Natural killer cell treated with Interleukin-12 subunit alpha and Interleukin-12 subunit beta and Interleukin-15 and Interleukin-18, amount 100 ng/mL, for 72 hours (primary cell): Measurements from ENCODE around the gene PTGR1. TPM values are rescaled to one million over a fixed set of nuclear protein-coding genes. Genes with fewer than 3 reads are reported as not detected.
"Not testable (repeated sequence)": the region's sequence is repeated elsewhere in the genome, so short reads cannot be mapped to it uniquely, and the experiment has no call there.

Source experiments
- ATAC-seq, 2 donors: fragments of 150-1000 bp; cut with Tn5 transposase in 1 of 2; sonication (Bioruptor Pico), chemical (Tn5 transposase) in 1 of 2; 2 replicates each; pipeline ENCODE4 v1.10.0; 2021
- DNase-seq: peaks from one replicate; pipeline ENCODE4 v3.0.0; 2022; ENCODE audit warnings: low spot score
- H3K27ac Mint-ChIP-seq, 2 donors: 1 replicate in 1 of 2; 2 replicates in 1 of 2; pipeline ENCODE4 v1.8.0; 2022; ENCODE audit warnings: mixed read lengths in 2 of 2, mild to moderate bottlenecking in 1 of 2, moderate library complexity in 1 of 2
- H3K27me3 Mint-ChIP-seq, 2 donors: 1 replicate in 1 of 2; 2 replicates in 1 of 2; pipeline ENCODE4 v1.8.0; 2022; ENCODE audit warnings: mixed read lengths in 2 of 2
- H3K36me3 Mint-ChIP-seq: one replicate; pipeline ENCODE4 v1.8.0; 2022; ENCODE audit warnings: mixed read lengths
- H3K4me1 Mint-ChIP-seq, 2 donors: 1 replicate in 1 of 2; 2 replicates in 1 of 2; pipeline ENCODE4 v1.8.0; 2022; ENCODE audit warnings: low read depth in 2 of 2, mixed read lengths in 2 of 2, mild to moderate bottlenecking in 1 of 2
- H3K4me3 Mint-ChIP-seq: one replicate; pipeline ENCODE4 v1.8.0; 2022; ENCODE audit warnings: mixed read lengths
- H3K9me3 Mint-ChIP-seq: 2 replicates; pipeline ENCODE4 v1.8.0; 2022; ENCODE audit warnings: mixed read lengths
- total RNA-seq, 2 donors: library from RNA; stranded (reverse); gene quantifications; one replicate each; pipeline ENCODE4 v1.2.3, GENCODE V29; 2022

The PTGR1 gene
- total RNA-seq, 2 donors from 2014 or later = not detected

GRCh38 chr9:111630182-111630963 is 30.9 kb upstream of the PTGR1 start:
- H3K27me3 Mint-ChIP-seq = peaks cover 0 to 2% of the 10 kb centered on the region in 2 donors
- H3K36me3 Mint-ChIP-seq = no peaks in the 10 kb centered on the region
- peak in 1 of 2 donors; percentile 37 for ATAC-seq
- H3K4me1 Mint-ChIP-seq = peaks cover 34 to 37% of the 10 kb centered on the region in 2 donors
- peak overlapping the region; percentile 89 for H3K4me3 Mint-ChIP-seq
- H3K9me3 Mint-ChIP-seq = no peaks in the 10 kb centered on the region
- H3K27ac Mint-ChIP-seq = peak overlapping the region; percentile 72 to 92
- DNase-seq = no peak

- ATAC-seq (no peak), DNase-seq (no peak)
- Mint-ChIP-seq H3K9me3 (no peaks in the 10 kb centered on the region), H3K36me3 (no peaks in the 10 kb centered on the region), H3K27me3 (peaks cover 0 to 2% of the 10 kb centered on the region in 2 donors), H3K4me1 (peaks cover 16 to 20% of the 10 kb centered on the region in 2 donors), H3K27ac (no peak overlapping the region), H3K4me3 (no peak overlapping the region)
Measured at GRCh38 chr9:111628411-111628810, 29.0 kb upstream of the PTGR1 start.

- ATAC-seq (no peak), DNase-seq (no peak)
- Mint-ChIP-seq H3K27me3 (peaks cover 5 to 6% of the 10 kb centered on the region in 2 donors), H3K27ac (no peak overlapping the region), H3K9me3 (no peaks in the 10 kb centered on the region), H3K36me3 (no peaks in the 10 kb centered on the region), H3K4me3 (no peak overlapping the region), H3K4me1 (peaks cover 6 to 14% of the 10 kb centered on the region in 2 donors)
Measured at GRCh38 chr9:111627260-111627963, 28.0 kb upstream of the PTGR1 start.

GRCh38 chr9:111622626-111623025 is 23.2 kb upstream of the PTGR1 start:
- DNase-seq = no peak
- Mint-ChIP-seq H3K27me3 (peaks cover 12 to 15% of the 10 kb centered on the region in 2 donors), H3K27ac (no peak overlapping the region), H3K36me3 (no peaks in the 10 kb centered on the region), H3K4me1 (no peaks in the 10 kb centered on the region), H3K9me3 (no peaks in the 10 kb centered on the region), H3K4me3 (no peak overlapping the region)
- no peak for ATAC-seq

- ATAC-seq (no peak), DNase-seq (no peak)
- no peaks in the 10 kb centered on the region for H3K36me3 Mint-ChIP-seq
- H3K4me3 Mint-ChIP-seq = no peak overlapping the region
- no peaks in the 10 kb centered on the region for H3K4me1 Mint-ChIP-seq
- no peak overlapping the region for H3K27ac Mint-ChIP-seq
- no peaks in the 10 kb centered on the region for H3K9me3 Mint-ChIP-seq
- peaks cover 12 to 15% of the 10 kb centered on the region in 2 donors for H3K27me3 Mint-ChIP-seq
Measured at GRCh38 chr9:111621895-111622480, 22.5 kb upstream of the PTGR1 start.

- not testable (repeated sequence) for H3K4me1 Mint-ChIP-seq, H3K36me3 Mint-ChIP-seq, H3K27ac Mint-ChIP-seq, H3K9me3 Mint-ChIP-seq, ATAC-seq, H3K4me3 Mint-ChIP-seq, DNase-seq
- H3K27me3 Mint-ChIP-seq = peaks cover 25 to 31% of the 10 kb centered on the region in 2 donors
Measured at GRCh38 chr9:111617349-111617748, 17.9 kb upstream of the PTGR1 start.

GRCh38 chr9:111615928-111616327 is 16.5 kb upstream of the PTGR1 start:
- H3K4me1 Mint-ChIP-seq = no peaks in the 10 kb centered on the region

GRCh38 chr9:111613436-111614040 is 14.1 kb upstream of the PTGR1 start:
- H3K36me3 Mint-ChIP-seq = no peaks in the 10 kb centered on the region
- no peak overlapping the region for H3K27ac Mint-ChIP-seq
- no peaks in the 10 kb centered on the region for H3K4me1 Mint-ChIP-seq
- no peak overlapping the region for H3K4me3 Mint-ChIP-seq
- ATAC-seq (no peak), DNase-seq (no peak)
- peaks cover 39 to 52% of the 10 kb centered on the region in 2 donors for H3K27me3 Mint-ChIP-seq
- no peaks in the 10 kb centered on the region for H3K9me3 Mint-ChIP-seq

More at GRCh38 chr9:111615928-111616327, 16.5 kb upstream of the PTGR1 start:
- Mint-ChIP-seq H3K27me3 (peaks cover 30 to 32% of the 10 kb centered on the region in 2 donors), H3K36me3 (no peaks in the 10 kb centered on the region), H3K27ac (no peak overlapping the region), H3K9me3 (no peaks in the 10 kb centered on the region), H3K4me3 (no peak overlapping the region)
- DNase-seq (no peak), ATAC-seq (no peak)

- H3K27me3 Mint-ChIP-seq = peaks cover 39 to 47% of the 10 kb centered on the region in 2 donors
- H3K27ac Mint-ChIP-seq = no peak overlapping the region
- DNase-seq = no peak
- no peaks in the 10 kb centered on the region for H3K4me1 Mint-ChIP-seq
- no peak overlapping the region for H3K4me3 Mint-ChIP-seq
- ATAC-seq = no peak
- no peaks in the 10 kb centered on the region for H3K9me3 Mint-ChIP-seq
- no peaks in the 10 kb centered on the region for H3K36me3 Mint-ChIP-seq
Measured at GRCh38 chr9:111610845-111611244, 11.4 kb upstream of the PTGR1 start.

GRCh38 chr9:111610149-111610548 is 10.7 kb upstream of the PTGR1 start:
- ATAC-seq (no peak), DNase-seq (no peak)
- H3K27ac Mint-ChIP-seq = no peak overlapping the region
- H3K9me3 Mint-ChIP-seq = no peaks in the 10 kb centered on the region
- H3K4me1 Mint-ChIP-seq = no peaks in the 10 kb centered on the region
- no peak overlapping the region for H3K4me3 Mint-ChIP-seq
- no peaks in the 10 kb centered on the region for H3K36me3 Mint-ChIP-seq
- H3K27me3 Mint-ChIP-seq = peaks cover 44 to 53% of the 10 kb centered on the region in 2 donors

GRCh38 chr9:111605041-111605559 is 5.7 kb upstream of the PTGR1 start:
- no peak overlapping the region for H3K27ac Mint-ChIP-seq
- no peak overlapping the region for H3K4me3 Mint-ChIP-seq
- no peak for DNase-seq
- no peaks in the 10 kb centered on the region for H3K9me3 Mint-ChIP-seq
- H3K4me1 Mint-ChIP-seq = no peaks in the 10 kb centered on the region
- ATAC-seq = no peak
- peaks cover 41 to 48% of the 10 kb centered on the region in 2 donors for H3K27me3 Mint-ChIP-seq
- H3K36me3 Mint-ChIP-seq = no peaks in the 10 kb centered on the region

GRCh38 chr9:111604054-111604615 is 4.7 kb upstream of the PTGR1 start:
- Mint-ChIP-seq H3K4me1 (peaks cover 4% of the 10 kb centered on the region in 2 donors), H3K9me3 (no peaks in the 10 kb centered on the region), H3K27me3 (peaks cover 45% of the 10 kb centered on the region in 2 donors), H3K27ac (no peak overlapping the region), H3K36me3 (no peaks in the 10 kb centered on the region), H3K4me3 (no peak overlapping the region)
- no peak for ATAC-seq
- no peak for DNase-seq

GRCh38 chr9:111603041-111603440 is 3.6 kb upstream of the PTGR1 start:
- H3K9me3 Mint-ChIP-seq = no peaks in the 10 kb centered on the region
- H3K27me3 Mint-ChIP-seq = peaks cover 47 to 50% of the 10 kb centered on the region in 2 donors

More at GRCh38 chr9:111603041-111603440, 3.6 kb upstream of the PTGR1 start:
- DNase-seq (no peak), ATAC-seq (no peak)
- H3K4me3 Mint-ChIP-seq = no peak overlapping the region
- H3K36me3 Mint-ChIP-seq = no peaks in the 10 kb centered on the region
- peaks cover 12 to 13% of the 10 kb centered on the region in 2 donors for H3K4me1 Mint-ChIP-seq
- no peak overlapping the region for H3K27ac Mint-ChIP-seq
